Measurements from ENCODE around the gene RANBP10. TPM values are rescaled to one million over a fixed set of nuclear protein-coding genes. Genes with fewer than 3 reads are reported as not detected.

Gene RANBP10
- total and polyA plus RNA-seq, 2 of the 13 experiments (the other 11 are each of a cell fraction or from before 2014, with no cell fraction given): 9.2 to 22.7 TPM

GRCh38 chr16:67841816-67842508, 35.6 kb upstream of the RANBP10 start, which contains the start of gene THAP11 (continued):
- peak; percentile 32; the same call in 1 of the 2 replicates for TF ChIP-seq ZNF83 (CRISPR knock-in tag; IDR thresholded peaks at IDR 0.05; ENCODE audit: borderline replicate concordance)
- no peak for TF ChIP-seq SRSF4 (IDR thresholded peaks at IDR 0.05; ENCODE audit: low read depth, low read length, poor library complexity, severe bottlenecking)
- TF ChIP-seq DMAP1 (CRISPR knock-in tag; IDR thresholded peaks at IDR 0.05): peak; percentile 53; the same call in 1 of the 2 replicates
- TF ChIP-seq ZNF318 (CRISPR knock-in tag; IDR thresholded peaks at IDR 0.05): no peak
- peak; percentile 47; the same call in 1 of the 2 replicates for TF ChIP-seq MXD4 (CRISPR knock-in tag; IDR thresholded peaks at IDR 0.05)
- no peak for TF ChIP-seq ZNF232 (CRISPR knock-in tag; IDR thresholded peaks at IDR 0.05; ENCODE audit: borderline replicate concordance)
- peak; percentile 84; the same call in 1 of the 2 replicates for TF ChIP-seq YEATS2 (CRISPR knock-in tag; IDR thresholded peaks at IDR 0.05; ENCODE audit: borderline replicate concordance)
- no peak for TF ChIP-seq EEA1 (CRISPR knock-in tag; IDR thresholded peaks at IDR 0.05; ENCODE audit: borderline replicate concordance)
- no peak for TF ChIP-seq ZNF75D (CRISPR knock-in tag; IDR thresholded peaks at IDR 0.05; ENCODE audit: borderline replicate concordance)
- peak; percentile 83; the same call in 1 of the 2 replicates for TF ChIP-seq SP4 (CRISPR knock-in tag; IDR thresholded peaks at IDR 0.05)
- TF ChIP-seq ZNF547 (CRISPR knock-in tag; IDR thresholded peaks at IDR 0.05): peak; percentile 88; the same call in 1 of the 2 replicates
- no peak for TF ChIP-seq ZBTB3 (CRISPR knock-in tag; IDR thresholded peaks at IDR 0.05; ENCODE audit: borderline replicate concordance, low read depth)
- TF ChIP-seq JARID2 (CRISPR knock-in tag; IDR thresholded peaks at IDR 0.05; ENCODE audit: insufficient replicate concordance): no peak
- TF ChIP-seq RFX5 (IDR thresholded peaks at IDR 0.05; ENCODE audit: low read depth, low read length): no peak
- peak; percentile 68; the same call in 1 of the 2 replicates for TF ChIP-seq FOXA3 (CRISPR knock-in tag; IDR thresholded peaks at IDR 0.05)
- TF ChIP-seq NFRKB (IDR thresholded peaks at IDR 0.05): no peak
- TF ChIP-seq ZNF468 (CRISPR knock-in tag; IDR thresholded peaks at IDR 0.05): no peak
- no peak for TF ChIP-seq ZNF616 (CRISPR knock-in tag; IDR thresholded peaks at IDR 0.05; ENCODE audit: low read depth)
- TF ChIP-seq SNAI1 (CRISPR knock-in tag; IDR thresholded peaks at IDR 0.05; ENCODE audit: borderline replicate concordance): no peak
- no peak for TF ChIP-seq ZBTB1 (CRISPR knock-in tag; IDR thresholded peaks at IDR 0.05; ENCODE audit: borderline replicate concordance)
- TF ChIP-seq ZNF770 (CRISPR knock-in tag; IDR thresholded peaks at IDR 0.05): peak; percentile 67

Data from HepG2 (cell line).